HepG2 (cell line): Measurements from ENCODE around the gene GJD3.

Source experiments
- JUND ChIP-seq: sonication (generic); formaldehyde crosslinking; IDR thresholded peaks from 2 replicates; pipeline ENCODE4 v1.8.0; 2022; ENCODE audit warnings: mild to moderate bottlenecking, missing genetic modification reagents
- PHF21A ChIP-seq: sonication (generic); formaldehyde crosslinking; IDR thresholded peaks from 2 replicates; pipeline ENCODE4 v1.5.0; 2020; ENCODE audit warnings: mild to moderate bottlenecking, missing genetic modification reagents
- POLR2A ChIP-seq, 2 experiments: IDR thresholded peaks; 2 replicates each; pipeline ENCODE4 v1.6.1; 2011; ENCODE audit warnings: low read depth in 2 of 2, low read length in 2 of 2, mild to moderate bottlenecking in 1 of 2, moderate library complexity in 1 of 2; ENCODE audit not compliant: insufficient read depth in 1 of 2
- RBM22 ChIP-seq: fragments of 200-400 bp; formaldehyde crosslinking; optimal IDR thresholded peaks from 2 replicates; pipeline ENCODE3; 2017; ENCODE audit warnings: mild to moderate bottlenecking, low read length, moderate library complexity
- RFX5 ChIP-seq: IDR thresholded peaks from 2 replicates; pipeline ENCODE4 v1.6.1; 2011; ENCODE audit warnings: low read depth, low read length, improper control_type of control experiment
- SIN3A ChIP-seq: IDR thresholded peaks from 2 replicates; pipeline ENCODE4 v1.6.1; 2011; ENCODE audit warnings: low read depth, mild to moderate bottlenecking, control low read depth, low read length, borderline replicate concordance
- ZNF33A ChIP-seq: sonication (generic); formaldehyde crosslinking; IDR thresholded peaks from 2 replicates; pipeline ENCODE4 v1.5.1; 2020; ENCODE audit warnings: missing genetic modification reagents, mild to moderate bottlenecking, moderate library complexity, borderline replicate concordance
- ZNF564 ChIP-seq: sonication (generic); formaldehyde crosslinking; IDR thresholded peaks from 2 replicates; pipeline ENCODE4 v1.8.1; 2023; ENCODE audit warnings: mild to moderate bottlenecking, missing genetic modification reagents
- TF ChIP-seq, protein P1 (sequence below): sonication (generic); formaldehyde crosslinking; IDR thresholded peaks from 2 replicates; pipeline ENCODE4 v1.4.0; 2020; ENCODE audit warnings: missing genetic modification reagents, borderline replicate concordance
- TF ChIP-seq, protein P2 (sequence below): sonication (generic); formaldehyde crosslinking; IDR thresholded peaks from 2 replicates; pipeline ENCODE4 v1.4.0; 2020; ENCODE audit warnings: mild to moderate bottlenecking, missing genetic modification reagents, borderline replicate concordance

DNA sequence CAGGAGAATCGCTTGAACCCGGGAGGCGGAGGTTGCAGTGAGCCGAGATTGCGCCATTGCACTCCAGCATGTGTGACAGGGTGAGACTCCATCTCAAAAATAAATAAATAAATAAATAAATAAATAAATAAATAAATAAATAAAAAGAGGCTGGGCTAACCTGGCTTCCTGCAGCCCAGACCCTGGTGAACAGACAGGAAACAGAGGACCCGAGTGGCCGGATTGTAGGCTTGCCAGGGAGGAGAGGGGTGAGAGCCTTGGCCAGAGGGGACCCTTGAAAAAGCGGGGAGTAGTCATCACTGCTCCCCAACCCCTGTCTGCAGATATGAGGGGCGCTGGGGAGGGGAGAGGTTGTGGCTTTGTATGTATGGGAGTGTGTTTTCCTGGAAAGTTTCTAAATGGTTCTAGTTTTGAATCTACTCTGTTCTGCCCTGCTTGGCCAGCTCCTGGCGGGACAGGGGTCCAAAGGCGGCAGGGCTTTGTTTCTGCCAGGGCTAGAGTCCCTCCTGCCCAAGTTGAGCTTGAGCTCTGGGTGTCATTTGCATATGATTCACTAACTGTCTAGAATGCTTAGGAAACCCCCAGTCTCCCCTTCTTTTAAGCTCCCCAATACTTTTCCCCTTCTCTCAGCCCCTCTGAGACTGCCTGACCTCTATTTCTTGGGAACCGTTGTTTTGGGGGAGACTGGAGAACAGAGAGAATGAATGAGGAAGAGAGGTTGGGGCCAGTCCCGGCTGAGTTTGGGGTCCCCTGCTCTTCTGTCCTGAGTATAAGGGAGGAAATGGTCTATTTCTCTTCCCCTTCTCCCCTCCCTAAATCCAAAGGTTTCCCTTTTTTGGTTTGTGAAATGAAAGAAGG lies 39.2 kb downstream of the GJD3 start:
- TF ChIP-seq SIN3A (no peak), JUND (CRISPR knock-in tag) (no peak), ZNF33A (CRISPR knock-in tag) (no peak), RFX5 (no peak), ZNF564 (CRISPR knock-in tag) (no peak), RBM22 (no peak), PHF21A (CRISPR knock-in tag) (no peak), POLR2A (IDR thresholded peaks at IDR 0.05; ENCODE audit: insufficient read depth in 1 of 2, low read depth in 2 of 2, low read length in 2 of 2) (no peak)
- TF ChIP-seq, protein P1, sequence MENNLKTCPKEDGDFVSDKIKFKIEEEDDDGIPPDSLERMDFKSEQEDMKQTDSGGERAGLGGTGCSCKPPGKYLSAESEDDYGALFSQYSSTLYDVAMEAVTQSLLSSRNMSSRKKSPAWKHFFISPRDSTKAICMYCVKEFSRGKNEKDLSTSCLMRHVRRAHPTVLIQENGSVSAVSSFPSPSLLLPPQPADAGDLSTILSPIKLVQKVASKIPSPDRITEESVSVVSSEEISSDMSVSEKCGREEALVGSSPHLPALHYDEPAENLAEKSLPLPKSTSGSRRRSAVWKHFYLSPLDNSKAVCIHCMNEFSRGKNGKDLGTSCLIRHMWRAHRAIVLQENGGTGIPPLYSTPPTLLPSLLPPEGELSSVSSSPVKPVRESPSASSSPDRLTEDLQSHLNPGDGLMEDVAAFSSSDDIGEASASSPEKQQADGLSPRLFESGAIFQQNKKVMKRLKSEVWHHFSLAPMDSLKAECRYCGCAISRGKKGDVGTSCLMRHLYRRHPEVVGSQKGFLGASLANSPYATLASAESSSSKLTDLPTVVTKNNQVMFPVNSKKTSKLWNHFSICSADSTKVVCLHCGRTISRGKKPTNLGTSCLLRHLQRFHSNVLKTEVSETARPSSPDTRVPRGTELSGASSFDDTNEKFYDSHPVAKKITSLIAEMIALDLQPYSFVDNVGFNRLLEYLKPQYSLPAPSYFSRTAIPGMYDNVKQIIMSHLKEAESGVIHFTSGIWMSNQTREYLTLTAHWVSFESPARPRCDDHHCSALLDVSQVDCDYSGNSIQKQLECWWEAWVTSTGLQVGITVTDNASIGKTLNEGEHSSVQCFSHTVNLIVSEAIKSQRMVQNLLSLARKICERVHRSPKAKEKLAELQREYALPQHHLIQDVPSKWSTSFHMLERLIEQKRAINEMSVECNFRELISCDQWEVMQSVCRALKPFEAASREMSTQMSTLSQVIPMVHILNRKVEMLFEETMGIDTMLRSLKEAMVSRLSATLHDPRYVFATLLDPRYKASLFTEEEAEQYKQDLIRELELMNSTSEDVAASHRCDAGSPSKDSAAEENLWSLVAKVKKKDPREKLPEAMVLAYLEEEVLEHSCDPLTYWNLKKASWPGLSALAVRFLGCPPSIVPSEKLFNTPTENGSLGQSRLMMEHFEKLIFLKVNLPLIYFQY = no peak
- TF ChIP-seq, protein P2, sequence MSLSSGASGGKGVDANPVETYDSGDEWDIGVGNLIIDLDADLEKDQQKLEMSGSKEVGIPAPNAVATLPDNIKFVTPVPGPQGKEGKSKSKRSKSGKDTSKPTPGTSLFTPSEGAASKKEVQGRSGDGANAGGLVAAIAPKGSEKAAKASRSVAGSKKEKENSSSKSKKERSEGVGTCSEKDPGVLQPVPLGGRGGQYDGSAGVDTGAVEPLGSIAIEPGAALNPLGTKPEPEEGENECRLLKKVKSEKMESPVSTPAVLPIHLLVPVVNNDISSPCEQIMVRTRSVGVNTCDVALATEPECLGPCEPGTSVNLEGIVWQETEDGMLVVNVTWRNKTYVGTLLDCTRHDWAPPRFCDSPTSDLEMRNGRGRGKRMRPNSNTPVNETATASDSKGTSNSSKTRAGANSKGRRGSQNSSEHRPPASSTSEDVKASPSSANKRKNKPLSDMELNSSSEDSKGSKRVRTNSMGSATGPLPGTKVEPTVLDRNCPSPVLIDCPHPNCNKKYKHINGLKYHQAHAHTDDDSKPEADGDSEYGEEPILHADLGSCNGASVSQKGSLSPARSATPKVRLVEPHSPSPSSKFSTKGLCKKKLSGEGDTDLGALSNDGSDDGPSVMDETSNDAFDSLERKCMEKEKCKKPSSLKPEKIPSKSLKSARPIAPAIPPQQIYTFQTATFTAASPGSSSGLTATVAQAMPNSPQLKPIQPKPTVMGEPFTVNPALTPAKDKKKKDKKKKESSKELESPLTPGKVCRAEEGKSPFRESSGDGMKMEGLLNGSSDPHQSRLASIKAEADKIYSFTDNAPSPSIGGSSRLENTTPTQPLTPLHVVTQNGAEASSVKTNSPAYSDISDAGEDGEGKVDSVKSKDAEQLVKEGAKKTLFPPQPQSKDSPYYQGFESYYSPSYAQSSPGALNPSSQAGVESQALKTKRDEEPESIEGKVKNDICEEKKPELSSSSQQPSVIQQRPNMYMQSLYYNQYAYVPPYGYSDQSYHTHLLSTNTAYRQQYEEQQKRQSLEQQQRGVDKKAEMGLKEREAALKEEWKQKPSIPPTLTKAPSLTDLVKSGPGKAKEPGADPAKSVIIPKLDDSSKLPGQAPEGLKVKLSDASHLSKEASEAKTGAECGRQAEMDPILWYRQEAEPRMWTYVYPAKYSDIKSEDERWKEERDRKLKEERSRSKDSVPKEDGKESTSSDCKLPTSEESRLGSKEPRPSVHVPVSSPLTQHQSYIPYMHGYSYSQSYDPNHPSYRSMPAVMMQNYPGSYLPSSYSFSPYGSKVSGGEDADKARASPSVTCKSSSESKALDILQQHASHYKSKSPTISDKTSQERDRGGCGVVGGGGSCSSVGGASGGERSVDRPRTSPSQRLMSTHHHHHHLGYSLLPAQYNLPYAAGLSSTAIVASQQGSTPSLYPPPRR = no peak
